ENCODE measurements around the gene TRIM42. TPM values are rescaled to one million over a fixed set of nuclear protein-coding genes. Genes with fewer than 3 reads are reported as not detected.

The TRIM42 gene
- polyA plus RNA-seq, 6 donors from 2014 or later, result not detected

GRCh38 chr3:140717921-140718320 lies 40.1 kb downstream of the TRIM42 start:
- peaks cover 0 to 8% (median 0%) of the 10 kb centered on the region in 3 donors for H3K27me3 Mint-ChIP-seq
- peaks cover 0 to 2% (median 0%) of the 10 kb centered on the region in 3 donors for H3K4me1 Mint-ChIP-seq
- ATAC-seq (ENCODE audit: low read depth in 2 of 2) (no peak), DNase-seq (no peak)
- no peak overlapping the region for H3K27ac Mint-ChIP-seq
- H3K9me3 Mint-ChIP-seq, result peaks cover 0 to 3% (median under 1%) of the 10 kb centered on the region in 7 donors
- no peak overlapping the region for H3K4me3 Mint-ChIP-seq
- H3K36me3 Mint-ChIP-seq, result no peaks in the 10 kb centered on the region

- Mint-ChIP-seq H3K27me3 (peaks cover 0 to 10% (median 0%) of the 10 kb centered on the region in 3 donors), H3K9me3 (peaks cover 0 to 3% (median 2%) of the 10 kb centered on the region in 7 donors), H3K27ac (no peak overlapping the region), H3K4me3 (no peak overlapping the region), H3K36me3 (no peaks in the 10 kb centered on the region), H3K4me1 (peaks cover 0 to 2% (median 0%) of the 10 kb centered on the region in 3 donors)
- ATAC-seq (ENCODE audit: low read depth in 2 of 2) (no peak), DNase-seq (no peak)
These were observed 42.2 kb downstream of the TRIM42 start for GRCh38 chr3:140719841-140720614.

- Mint-ChIP-seq H3K4me1 (no peaks in the 10 kb centered on the region), H3K4me3 (no peak overlapping the region), H3K27me3 (peaks cover 0 to 17% (median 0%) of the 10 kb centered on the region in 3 donors), H3K9me3 (peaks cover 0 to 2% (median 0%) of the 10 kb centered on the region in 7 donors), H3K27ac (no peak overlapping the region), H3K36me3 (no peaks in the 10 kb centered on the region)
- ATAC-seq (ENCODE audit: low read depth in 2 of 2) (no peak), DNase-seq (no peak)
These were observed 45.7 kb downstream of the TRIM42 start for GRCh38 chr3:140723576-140723975.

GRCh38 chr3:140724856-140725812 lies 47.3 kb downstream of the TRIM42 start:
- Mint-ChIP-seq H3K4me3 (peak overlapping the region in 1 of 8 donors; percentile 18), H3K36me3 (no peaks in the 10 kb centered on the region), H3K27ac (no peak overlapping the region), H3K9me3 (peaks cover 0 to 2% (median 0%) of the 10 kb centered on the region in 7 donors), H3K27me3 (peaks cover 0 to 17% (median 8%) of the 10 kb centered on the region in 3 donors), H3K4me1 (no peaks in the 10 kb centered on the region)
- DNase-seq, result no peak
- ATAC-seq (ENCODE audit: low read depth in 2 of 2), result no peak

- Mint-ChIP-seq H3K27ac (no peak overlapping the region), H3K4me1 (no peaks in the 10 kb centered on the region), H3K4me3 (no peak overlapping the region), H3K27me3 (peaks cover 7 to 17% (median 8%) of the 10 kb centered on the region in 3 donors), H3K36me3 (no peaks in the 10 kb centered on the region), H3K9me3 (peaks cover 0 to 2% (median 0%) of the 10 kb centered on the region in 7 donors)
- DNase-seq (no peak), ATAC-seq (ENCODE audit: low read depth in 2 of 2) (no peak)
These were observed 48.2 kb downstream of the TRIM42 start for GRCh38 chr3:140726066-140726465.

- H3K27me3 Mint-ChIP-seq, result peaks cover 9 to 20% (median 17%) of the 10 kb centered on the region in 3 donors
- no peaks in the 10 kb centered on the region for H3K4me1 Mint-ChIP-seq
- no peak for DNase-seq
- H3K9me3 Mint-ChIP-seq, result peaks cover 0 to 5% (median 0%) of the 10 kb centered on the region in 7 donors
- ATAC-seq (ENCODE audit: low read depth in 2 of 2), result no peak
- H3K27ac Mint-ChIP-seq, result no peak overlapping the region
- H3K36me3 Mint-ChIP-seq, result no peaks in the 10 kb centered on the region
- H3K4me3 Mint-ChIP-seq, result no peak overlapping the region
These were observed 50.0 kb downstream of the TRIM42 start for GRCh38 chr3:140727886-140728285.

DNA sequence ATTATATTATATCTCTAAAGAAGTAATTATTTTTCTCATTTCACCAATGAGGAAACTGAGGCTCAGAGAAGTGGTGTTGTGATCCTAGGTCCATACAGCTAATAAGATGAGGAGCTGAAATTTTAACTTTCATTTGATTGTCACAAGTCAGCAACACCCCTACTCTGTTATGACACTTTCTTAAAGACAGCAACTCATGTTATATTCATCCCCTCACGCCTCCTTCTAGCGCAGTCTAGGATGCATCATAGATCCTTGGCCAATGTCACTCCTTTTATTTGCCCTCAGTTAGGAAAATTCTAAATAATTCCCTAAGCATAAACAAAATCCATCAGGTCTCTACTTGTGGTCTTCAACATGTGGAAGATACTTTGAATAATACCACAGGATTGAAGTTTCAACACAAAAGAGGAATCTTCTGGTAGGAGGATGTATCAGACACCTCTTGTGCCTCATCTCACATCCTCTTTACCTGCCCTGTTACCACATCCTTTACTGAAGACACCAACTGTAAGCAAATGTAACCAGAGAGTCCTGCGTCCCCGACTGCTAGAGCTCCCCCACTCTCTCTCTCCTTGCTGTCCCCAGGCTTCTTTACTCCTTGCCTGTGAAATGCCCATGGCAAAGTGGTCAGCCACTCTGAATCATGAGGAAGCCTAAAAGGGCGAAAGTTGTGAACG lies 53.7 kb downstream of the TRIM42 start:
- ATAC-seq (ENCODE audit: low read depth in 2 of 2) (no peak), DNase-seq (no peak)
- no peaks in the 10 kb centered on the region for H3K36me3 Mint-ChIP-seq
- peaks cover 15 to 31% (median 21%) of the 10 kb centered on the region in 3 donors for H3K27me3 Mint-ChIP-seq
- H3K4me3 Mint-ChIP-seq, result no peak overlapping the region
- H3K27ac Mint-ChIP-seq, result no peak overlapping the region
- no peaks in the 10 kb centered on the region for H3K4me1 Mint-ChIP-seq
- peaks cover 0 to 16% (median 5%) of the 10 kb centered on the region in 7 donors for H3K9me3 Mint-ChIP-seq

DNA sequence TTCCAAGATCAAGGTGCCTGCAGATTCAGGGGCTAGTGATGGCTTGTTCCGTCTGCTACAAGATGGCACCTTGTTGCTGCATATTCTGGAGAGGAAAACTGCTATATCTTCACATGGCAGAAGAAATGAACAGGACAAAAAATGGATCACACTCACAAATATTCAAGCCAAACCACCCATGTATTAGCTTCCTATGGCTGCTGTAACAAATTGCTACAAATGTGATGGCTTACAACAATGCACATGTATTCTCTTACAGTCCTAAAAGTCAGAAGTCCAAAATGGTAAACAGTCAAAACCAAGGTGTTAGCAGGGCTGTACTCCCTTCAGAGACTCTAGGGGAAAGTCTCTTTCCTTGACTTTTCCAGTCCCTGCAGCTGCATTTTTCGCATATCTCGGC lies 55.8 kb downstream of the TRIM42 start:
- Mint-ChIP-seq H3K36me3 (no peaks in the 10 kb centered on the region), H3K9me3 (peaks cover 0 to 16% (median 5%) of the 10 kb centered on the region in 7 donors), H3K27me3 (peaks cover 24 to 35% (median 31%) of the 10 kb centered on the region in 3 donors), H3K27ac (no peak overlapping the region), H3K4me1 (no peaks in the 10 kb centered on the region), H3K4me3 (no peak overlapping the region)
- ATAC-seq (ENCODE audit: low read depth in 2 of 2) (no peak), DNase-seq (no peak)

DNA sequence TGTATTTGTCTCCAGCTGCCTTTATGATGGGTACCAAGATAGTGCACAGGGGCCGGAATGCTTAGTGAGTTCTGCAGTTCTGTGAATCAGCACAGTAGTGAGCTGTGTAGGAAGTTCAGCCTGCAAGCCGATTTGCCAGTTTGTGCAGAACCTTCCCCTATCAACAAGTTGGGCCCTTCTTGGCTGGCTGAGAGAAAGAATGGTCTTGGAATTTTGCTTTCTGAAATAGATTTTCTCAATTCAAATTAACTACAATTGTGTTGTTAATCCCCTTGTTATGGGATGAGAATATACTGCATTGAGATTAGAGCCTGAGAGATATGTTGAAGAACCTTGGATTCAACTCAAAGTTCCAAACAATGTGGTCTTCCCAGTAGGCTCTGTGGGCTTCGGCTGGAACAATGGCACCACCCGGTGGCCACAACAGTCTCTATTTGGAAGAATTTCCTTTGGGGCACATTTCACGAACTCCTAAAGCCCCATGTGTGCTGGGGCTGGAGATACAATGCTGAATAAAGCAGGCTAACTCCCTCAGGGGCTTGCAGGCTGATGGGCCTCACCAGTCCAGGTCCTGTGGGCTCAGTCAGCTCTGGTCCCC lies 59.1 kb downstream of the TRIM42 start:
- no peaks in the 10 kb centered on the region for H3K36me3 Mint-ChIP-seq
- no peaks in the 10 kb centered on the region for H3K4me1 Mint-ChIP-seq
- peaks cover 0 to 16% (median 5%) of the 10 kb centered on the region in 7 donors for H3K9me3 Mint-ChIP-seq
- H3K4me3 Mint-ChIP-seq, result no peak overlapping the region
- H3K27ac Mint-ChIP-seq, result no peak overlapping the region
- H3K27me3 Mint-ChIP-seq, result peaks cover 22 to 35% (median 34%) of the 10 kb centered on the region in 3 donors
- ATAC-seq (ENCODE audit: low read depth in 2 of 2), result no peak
- DNase-seq, result no peak

DNA sequence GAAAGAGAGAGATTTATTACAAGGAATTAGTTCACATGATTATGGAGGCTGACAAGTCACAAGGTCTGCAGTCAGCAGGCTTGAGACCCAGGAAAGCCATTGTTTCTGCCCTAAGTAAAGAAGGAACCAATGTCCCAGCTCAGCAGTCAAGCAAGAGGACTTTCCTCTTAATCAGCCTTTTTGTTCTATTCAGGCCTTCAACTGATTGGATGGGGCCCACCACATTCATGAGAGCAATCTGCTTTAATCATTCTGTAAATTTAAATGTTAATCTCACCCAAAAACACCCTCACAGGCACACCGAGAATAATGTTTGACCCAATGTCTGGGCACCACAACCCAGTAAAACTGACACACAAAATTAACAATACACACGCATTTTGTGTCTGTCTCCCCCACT lies 64.3 kb downstream of the TRIM42 start:
- ATAC-seq (ENCODE audit: low read depth in 2 of 2), result no peak

DNA sequence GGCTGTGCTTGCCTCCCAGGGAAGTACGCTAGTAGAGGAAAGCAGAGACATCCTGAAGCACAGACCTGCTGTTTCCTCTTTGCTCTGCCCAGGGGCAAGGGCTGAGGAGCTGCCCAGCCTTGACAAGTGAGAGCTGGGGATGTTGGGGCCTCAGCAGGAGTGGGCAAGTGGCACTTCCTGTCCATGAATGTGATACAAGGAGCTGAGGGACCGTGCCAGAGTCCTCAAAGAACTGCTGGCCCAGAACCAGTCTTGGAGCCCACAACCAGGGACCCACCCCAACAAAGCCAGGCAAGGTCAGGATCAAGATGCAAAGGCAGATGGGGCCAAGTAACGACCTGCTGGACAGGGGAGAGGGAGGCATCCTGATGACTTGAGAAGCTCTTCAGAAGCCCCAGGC lies 70.3 kb downstream of the TRIM42 start:
- Mint-ChIP-seq H3K4me3 (no peak overlapping the region), H3K27me3 (peaks cover 0 to 32% (median 7%) of the 10 kb centered on the region in 3 donors), H3K9me3 (peaks cover 0 to 13% (median 0%) of the 10 kb centered on the region in 7 donors), H3K27ac (no peak overlapping the region), H3K36me3 (peaks cover 0 to 8% of the 10 kb centered on the region in 2 donors), H3K4me1 (peaks cover 0 to under 1% (median 0%) of the 10 kb centered on the region in 3 donors)
- DNase-seq (no peak), ATAC-seq (ENCODE audit: low read depth in 2 of 2) (no peak)

More for the DNA sequence above, 64.3 kb downstream of the TRIM42 start:
- no peaks in the 10 kb centered on the region for H3K4me1 Mint-ChIP-seq
- H3K4me3 Mint-ChIP-seq, result no peak overlapping the region
- peaks cover 0 to 8% of the 10 kb centered on the region in 2 donors for H3K36me3 Mint-ChIP-seq
- peaks cover 0 to 5% (median 0%) of the 10 kb centered on the region in 7 donors for H3K9me3 Mint-ChIP-seq
- H3K27me3 Mint-ChIP-seq, result peaks cover 12 to 26% (median 23%) of the 10 kb centered on the region in 3 donors
- DNase-seq, result no peak
- no peak overlapping the region for H3K27ac Mint-ChIP-seq

DNA sequence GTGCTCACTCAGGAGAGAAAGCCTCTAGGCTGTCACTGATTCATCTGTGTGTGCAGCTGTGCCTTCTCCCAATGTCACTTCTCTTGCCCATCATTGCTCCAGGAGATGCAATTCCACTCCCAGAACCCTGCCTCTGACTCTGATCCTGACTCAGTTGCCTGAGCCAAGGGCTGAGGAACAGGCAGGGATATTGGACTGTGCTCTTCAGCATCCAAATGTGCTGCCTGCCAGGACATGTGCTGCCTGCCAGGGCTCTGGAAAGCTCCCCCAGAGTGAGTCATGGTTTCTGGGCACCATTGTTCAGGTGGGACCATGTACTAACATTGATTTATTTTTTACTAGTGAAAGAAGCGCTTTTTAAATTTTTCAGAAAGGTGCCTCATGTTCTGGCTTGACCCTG lies 71.0 kb downstream of the TRIM42 start:
- H3K27me3 Mint-ChIP-seq, result peaks cover 0 to 32% (median 7%) of the 10 kb centered on the region in 3 donors
- H3K36me3 Mint-ChIP-seq, result peaks cover 0 to 8% of the 10 kb centered on the region in 2 donors
- ATAC-seq (ENCODE audit: low read depth in 2 of 2), result no peak
- DNase-seq, result no peak
- H3K4me1 Mint-ChIP-seq, result peaks cover 0 to 4% (median under 1%) of the 10 kb centered on the region in 3 donors
- no peak overlapping the region for H3K4me3 Mint-ChIP-seq
- no peak overlapping the region for H3K27ac Mint-ChIP-seq
- H3K9me3 Mint-ChIP-seq, result peaks cover 0 to 13% (median 0%) of the 10 kb centered on the region in 7 donors
